NCI-H2081 treated with DMSO at 0.1 percent for 48 hours (cell line): ENCODE results near the gene MREG.
A peak's percentile ranks its signal among the peaks of the same experiment; 100 is the strongest.
"Not testable (repeated sequence)": the region's sequence is repeated elsewhere in the genome, so short reads cannot be mapped to it uniquely, and the experiment has no call there.

ENCODE experiments used
- DNase-seq: peaks from one replicate; lab custom pipeline; 2025; lab: John Stamatoyannopoulos, UW

MREG gene

DNA sequence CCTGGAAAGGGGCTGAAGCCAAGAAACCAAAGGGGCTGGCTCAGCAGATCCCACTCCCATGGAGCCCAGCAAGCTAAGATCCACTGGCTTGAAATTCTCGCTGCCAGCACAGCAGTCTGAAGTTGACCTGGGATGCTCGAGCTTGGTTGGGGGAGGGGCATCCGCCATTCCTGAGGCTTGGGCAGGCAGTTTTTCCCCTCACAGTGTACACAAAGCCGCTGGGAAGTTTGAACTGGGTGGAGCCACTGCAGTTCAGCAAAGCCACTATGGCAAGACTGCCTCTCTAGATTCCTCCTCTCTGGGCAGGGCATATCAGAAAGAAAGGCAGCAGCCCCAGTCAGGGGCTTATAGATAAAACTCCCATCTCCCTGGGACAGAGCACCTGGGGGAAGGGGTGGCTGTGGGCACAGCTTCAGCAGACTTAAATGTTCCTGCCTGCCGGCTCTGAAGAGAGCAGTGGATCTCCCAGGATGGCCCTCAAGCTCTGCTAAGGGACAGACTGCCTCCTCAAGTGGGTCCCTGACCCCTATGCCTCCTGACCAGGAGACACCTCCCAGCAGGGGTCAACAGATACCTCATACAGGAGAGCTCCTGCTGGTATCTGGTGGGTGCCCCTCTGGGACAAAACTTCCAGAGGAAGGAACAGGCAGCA lies 24.7 kb downstream of the MREG start:
- DNase-seq: not testable (repeated sequence)

DNA sequence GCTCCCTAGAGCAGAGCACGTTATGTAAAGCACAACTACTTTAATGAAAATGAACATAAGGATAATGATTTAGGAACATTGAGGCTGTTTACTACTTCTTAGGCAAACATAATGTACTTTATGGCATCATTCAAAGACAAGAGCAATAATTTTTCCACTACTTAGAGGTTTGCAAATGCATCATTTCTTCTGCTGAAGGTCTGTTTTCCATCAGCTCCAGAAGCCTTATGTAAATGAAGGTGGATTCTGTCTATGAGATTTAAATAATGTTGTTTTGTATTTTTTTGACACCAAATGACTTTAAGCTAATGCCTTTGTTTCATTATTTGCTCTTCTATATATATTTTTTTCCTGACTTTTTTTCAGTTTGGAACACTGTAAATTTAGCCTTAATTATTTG lies 28.1 kb downstream of the MREG start:
- no peak for DNase-seq

DNA sequence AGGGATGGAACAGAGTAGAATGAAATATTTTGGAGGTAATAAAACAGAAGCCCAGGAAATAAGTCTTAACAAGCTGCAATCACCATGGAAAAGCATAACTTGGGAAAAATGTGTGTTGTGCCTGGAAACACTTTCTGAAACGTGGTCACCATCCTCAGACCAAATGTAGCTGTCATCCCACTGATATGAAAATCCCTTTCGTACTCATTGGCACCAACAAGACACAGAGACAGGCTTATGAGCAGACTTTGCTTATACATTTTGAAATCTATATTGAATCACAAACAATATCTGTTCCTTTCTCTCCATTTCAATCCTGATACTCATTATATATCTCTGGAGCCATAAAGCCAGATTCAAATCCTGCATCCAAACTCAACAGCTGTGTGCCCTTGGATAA lies 28.7 kb downstream of the MREG start:
- DNase-seq: no peak

DNA sequence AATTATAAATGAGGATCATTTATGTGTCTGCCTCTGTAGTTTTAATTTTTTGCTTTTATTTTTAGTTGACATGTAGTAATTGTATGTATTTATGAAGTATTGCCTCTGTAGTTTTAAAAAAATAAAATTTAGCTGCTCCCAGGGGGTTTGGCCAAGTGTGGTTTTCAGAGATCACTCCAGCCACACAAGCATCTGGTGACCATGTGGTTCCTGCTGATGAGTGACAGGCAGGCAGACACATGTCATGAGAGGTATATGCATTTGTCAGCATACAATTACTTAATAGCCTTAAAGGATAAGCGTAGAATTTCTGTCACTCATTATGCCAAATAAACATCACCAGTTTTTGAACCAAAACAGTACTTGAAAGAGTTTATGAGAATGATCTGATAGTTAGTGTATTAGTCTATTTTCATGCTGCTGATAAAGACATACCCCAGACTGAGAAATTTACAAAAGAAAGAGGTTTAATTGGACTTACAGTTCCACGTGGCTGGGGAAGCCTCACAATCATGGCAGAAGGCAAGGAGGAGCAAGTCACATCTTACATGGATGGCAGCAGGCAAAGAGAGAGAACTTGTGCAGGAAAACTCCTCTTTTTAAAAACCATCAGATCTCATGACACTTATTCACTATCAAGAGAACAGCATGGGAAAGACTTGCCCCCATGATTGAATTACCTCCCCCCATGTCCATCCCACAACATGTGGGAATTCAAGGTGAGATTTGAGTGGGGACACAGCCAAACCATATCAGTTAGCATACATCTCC lies 29.6 kb downstream of the MREG start:
- DNase-seq: no peak

GRCh38 chr2:215982465-215982875 lies 30.9 kb downstream of the MREG start:
- DNase-seq: no peak

GRCh38 chr2:215981115-215981514 lies 32.2 kb downstream of the MREG start:
- DNase-seq: no peak

DNA sequence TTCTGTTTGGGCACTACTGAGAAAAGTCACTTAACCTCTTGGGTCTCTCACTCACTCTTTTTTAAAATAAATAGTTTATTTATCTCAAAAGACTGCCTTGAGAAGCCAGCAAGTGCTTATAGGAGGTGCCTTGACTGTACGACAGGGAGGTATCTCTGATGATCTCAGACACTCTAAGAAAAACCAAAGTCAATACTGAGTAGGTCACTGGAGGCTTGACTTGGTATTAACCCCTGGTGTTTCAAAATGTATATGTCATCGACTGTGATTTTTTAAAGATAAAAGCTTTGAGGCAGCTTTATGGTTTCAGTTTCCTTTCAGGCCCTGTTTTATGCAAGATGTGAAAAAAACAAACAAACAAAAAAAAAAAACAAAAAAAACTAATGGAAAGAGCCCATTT lies 33.7 kb downstream of the MREG start:
- no peak for DNase-seq

- DNase-seq: no peak
Measured at GRCh38 chr2:215974700-215975429, 38.5 kb downstream of the MREG start.

- DNase-seq: no peak
Measured at GRCh38 chr2:215973954-215974699, 39.2 kb downstream of the MREG start.

DNA sequence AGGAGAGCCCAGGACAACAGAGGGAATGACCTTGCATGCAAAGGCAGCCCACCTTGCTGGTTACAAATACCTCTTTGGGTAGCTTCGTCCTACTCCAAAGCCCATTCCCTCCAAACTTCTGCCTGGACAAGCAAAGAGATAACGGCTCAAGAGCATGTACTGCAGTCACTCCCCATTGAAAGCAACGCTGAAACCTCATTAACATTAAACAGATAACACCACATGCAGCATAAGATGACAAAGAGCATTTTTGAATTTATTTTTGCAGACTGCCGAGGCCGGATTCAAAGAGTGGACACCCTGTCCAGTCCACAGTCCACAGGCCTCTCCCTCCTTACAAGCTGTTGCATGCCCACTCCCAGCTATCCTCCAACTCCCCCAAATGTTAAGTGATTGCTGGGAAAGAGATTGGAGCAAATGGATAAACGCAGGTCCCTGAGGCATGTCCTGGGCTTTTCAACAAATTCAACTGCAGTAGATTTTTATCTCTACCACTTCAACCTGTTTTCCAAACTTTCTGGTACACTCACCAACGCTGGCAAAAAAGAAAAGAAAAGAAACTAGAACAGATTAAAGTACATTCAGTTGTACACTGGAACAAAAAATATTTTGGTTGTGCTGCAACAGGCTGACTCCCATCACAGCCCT lies 40.1 kb downstream of the MREG start:
- DNase-seq: no peak

DNA sequence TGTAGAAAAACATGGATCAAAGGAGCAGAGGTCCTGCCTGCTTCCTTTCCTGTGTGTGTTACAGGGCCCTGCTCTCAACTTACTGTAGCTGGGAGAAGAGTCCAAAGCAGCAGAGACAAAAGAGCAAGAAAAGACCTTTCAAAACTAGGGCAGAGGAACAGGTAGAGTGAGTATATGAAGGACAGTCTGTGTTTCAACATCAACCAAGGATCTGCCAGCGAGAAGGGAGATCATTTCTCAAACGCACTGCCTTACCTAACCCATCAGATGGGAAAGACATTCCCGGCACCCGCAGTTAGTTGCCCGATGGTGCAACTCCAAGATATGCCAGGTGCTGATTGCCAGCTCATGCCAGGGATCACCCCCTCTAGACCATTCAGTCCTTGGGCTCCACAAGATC lies 41.7 kb downstream of the MREG start:
- DNase-seq: no peak

- DNase-seq: not testable (repeated sequence)
Measured at GRCh38 chr2:215970894-215971293, 42.5 kb downstream of the MREG start.

DNA sequence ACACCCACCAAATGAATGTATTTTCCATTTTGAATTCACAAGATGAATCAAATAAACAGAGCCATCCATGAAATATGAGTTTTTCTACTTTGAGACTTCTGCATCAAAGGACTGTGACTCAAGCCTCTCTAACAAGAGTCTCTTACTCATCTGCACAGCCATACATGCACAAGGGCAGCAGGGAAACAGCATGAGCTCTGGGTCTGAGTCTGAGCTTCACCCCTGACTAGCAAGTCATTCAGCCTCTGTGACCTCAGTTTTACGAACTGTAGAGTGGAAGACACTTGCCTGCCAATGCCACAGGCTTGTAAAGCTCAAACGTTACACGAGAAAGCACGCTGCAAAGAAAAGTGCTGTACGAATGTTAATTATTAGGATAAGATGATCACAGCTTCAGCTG lies 42.9 kb downstream of the MREG start:
- no peak for DNase-seq

DNA sequence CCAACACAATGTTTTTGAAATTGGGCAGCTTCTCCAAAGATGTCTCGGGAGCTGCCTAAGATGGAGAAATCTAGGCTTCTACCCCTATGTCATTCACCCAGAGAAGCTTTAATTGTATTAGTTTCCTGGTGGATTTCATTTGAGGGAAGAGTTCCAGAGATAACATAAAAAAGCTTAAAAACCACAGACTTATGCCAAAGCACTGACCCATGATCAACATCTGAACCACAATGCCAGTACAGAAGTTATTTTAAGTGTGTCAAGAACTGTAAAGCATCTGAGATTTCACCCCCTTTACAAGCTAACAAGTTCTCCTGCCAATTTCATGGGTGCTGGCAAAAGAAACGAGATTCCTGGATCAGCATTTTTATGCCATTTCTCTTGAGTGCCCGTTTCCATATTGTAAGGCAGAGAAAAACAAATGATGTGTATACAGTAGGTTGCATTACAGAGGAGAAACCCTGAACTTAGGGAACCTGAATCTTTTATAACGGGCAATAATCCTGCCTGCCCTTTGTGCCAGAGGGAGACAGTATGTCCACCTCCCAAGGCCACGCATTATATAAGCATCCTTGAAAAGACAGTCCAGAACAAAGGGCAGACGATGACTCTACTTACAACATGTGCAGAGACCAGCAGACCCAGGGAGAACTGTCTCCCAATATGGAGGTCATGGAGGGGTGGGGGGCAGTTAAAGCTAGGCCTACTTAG lies 44.1 kb downstream of the MREG start:
- no peak for DNase-seq

- no peak for DNase-seq
Measured at GRCh38 chr2:215968499-215968898, 44.9 kb downstream of the MREG start.

- no peak for DNase-seq
Measured at GRCh38 chr2:215967590-215968378, 45.6 kb downstream of the MREG start.

DNA sequence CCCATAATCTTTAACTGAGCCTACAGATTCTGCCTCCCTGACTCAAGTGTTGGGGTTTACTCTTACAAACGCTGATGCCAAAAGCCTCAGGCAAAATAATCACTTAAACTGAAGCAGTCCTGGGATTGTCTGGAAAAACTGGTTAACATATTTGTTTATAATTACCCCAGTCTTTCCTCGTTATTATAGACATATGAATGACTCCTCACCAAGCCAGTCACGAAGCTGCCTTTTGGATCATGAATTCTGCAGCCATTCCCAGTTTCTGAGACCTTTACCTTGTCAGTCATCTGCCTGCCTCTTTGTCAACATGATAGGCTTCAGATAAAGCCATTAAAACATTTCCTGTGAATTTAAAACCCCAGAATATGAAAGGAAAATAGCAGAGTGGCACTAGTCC lies 46.4 kb downstream of the MREG start:
- DNase-seq: peak; percentile 51

DNA sequence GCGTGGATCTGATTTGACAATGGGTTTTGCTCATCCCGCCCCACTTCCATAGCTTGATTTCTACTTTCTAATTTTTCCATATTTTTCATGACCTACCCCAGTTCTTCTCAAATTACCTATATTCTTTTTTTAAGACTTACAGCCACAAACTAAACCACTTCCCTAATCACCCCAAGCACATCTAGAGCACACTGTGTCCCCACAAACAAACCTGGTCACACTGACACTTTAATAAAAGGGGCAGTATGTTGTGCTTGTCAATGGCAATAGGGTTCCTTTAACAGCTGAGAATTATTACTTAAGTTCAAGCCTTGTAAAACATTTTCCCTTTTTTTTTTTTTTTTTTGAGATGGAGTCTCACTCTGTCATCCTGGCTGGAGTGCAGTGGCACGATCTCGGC lies 47.1 kb downstream of the MREG start:
- no peak for DNase-seq

DNA sequence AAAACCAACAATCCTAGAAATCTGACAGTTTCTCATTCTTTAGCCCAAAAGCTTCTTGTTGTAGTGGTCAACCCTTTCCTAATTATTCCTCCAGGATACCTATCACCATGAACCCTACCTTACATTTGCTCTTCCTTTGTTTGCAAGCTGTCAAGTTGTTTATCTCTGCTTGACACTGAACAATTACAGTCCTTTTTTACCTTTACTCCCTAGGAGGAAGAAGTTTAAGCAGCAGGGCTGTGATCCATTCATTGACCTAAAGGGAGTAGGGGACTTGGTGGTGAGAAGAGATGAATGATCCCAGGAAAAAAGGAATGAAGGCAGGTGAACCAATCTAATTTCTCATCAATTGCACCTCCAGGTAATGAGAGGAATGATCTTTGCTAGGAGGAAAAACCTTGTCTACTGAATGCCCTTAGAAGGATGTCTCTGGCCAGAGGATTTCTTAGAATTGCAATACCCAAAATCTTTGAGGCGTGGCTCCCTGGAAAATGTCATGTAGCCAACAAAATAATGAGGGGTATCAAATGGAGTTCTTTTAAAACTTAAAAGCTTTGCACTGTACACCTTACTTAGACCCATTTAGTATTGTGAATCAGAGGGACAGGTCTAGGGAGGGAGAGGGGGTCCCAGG lies 47.7 kb downstream of the MREG start:
- DNase-seq: no peak

- no peak for DNase-seq
Measured at GRCh38 chr2:215961981-215962380, 51.4 kb downstream of the MREG start.
